ENCODE measurements around the gene GRIK4. TPM values are rescaled to one million over a fixed set of nuclear protein-coding genes. Genes with fewer than 3 reads are reported as not detected.

Gene GRIK4
- polyA plus RNA-seq, 1 of the 3 experiments (the other 2 are of a cell fraction) = 0.03 TPM

DNA sequence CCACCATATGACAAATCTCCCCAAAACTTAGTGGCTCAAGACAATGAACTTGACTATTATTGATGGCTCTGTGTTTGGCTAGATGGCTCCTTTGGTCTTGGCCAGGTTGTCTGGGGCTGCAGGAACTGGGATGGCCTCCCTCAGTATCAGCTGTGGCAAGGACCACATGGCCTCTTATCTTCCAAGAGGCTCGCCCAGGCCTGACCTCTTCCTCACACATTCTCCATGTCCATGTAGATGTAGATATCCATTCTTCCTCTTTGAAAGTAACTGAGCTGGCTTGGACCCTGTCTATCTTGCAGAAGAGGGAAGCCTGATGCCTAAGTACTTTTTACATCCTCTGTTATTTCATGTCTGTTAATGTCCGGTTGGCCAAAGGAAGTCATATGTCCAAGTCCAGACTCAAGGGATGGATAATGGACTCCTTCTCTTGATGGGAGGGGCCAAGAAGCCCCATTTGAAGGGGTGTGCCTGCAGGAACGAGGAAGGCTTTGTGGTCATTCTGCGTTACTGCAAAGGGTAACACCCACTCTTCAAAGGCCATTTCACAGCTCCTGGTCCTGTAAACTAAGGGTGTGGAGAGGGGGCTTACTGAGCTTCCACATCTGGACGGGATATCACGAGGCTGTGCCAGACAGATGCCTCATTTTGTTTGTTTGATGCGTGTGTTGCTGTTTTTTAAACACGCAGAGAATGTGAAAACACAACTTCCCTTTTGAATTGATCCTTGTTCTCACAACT, 87.1 kb downstream of the GRIK4 start:
- ChIA-PET CTCF (no interaction called here), POLR2A (no interaction called here)
- Histone ChIP-seq H4K20me1 (ENCODE audit: insufficient read depth) (no peaks in the 10 kb centered on the region), H3K4me1 (ENCODE audit: control insufficient read depth in 1 of 2, insufficient read depth in 2 of 2, low read depth in 1 of 2, low read length in 1 of 2) (no peaks in the 10 kb centered on the region), H3K4me3 (ENCODE audit: low read depth in 2 of 2, low read length in 1 of 2) (no peak overlapping the region), H3K79me2 (ENCODE audit: insufficient read depth) (no peaks in the 10 kb centered on the region), H2AFZ (ENCODE audit: low read depth) (no peak overlapping the region), H3K27me3 (ENCODE audit: insufficient read depth) (peaks cover 5% of the 10 kb centered on the region; the same call in 1 of the 2 replicates), H3K9me3 (no peaks in the 10 kb centered on the region), H3F3A (replicated peaks; ENCODE audit: insufficient read depth) (no peaks in the 10 kb centered on the region), H3K27ac (ENCODE audit: low read depth in 2 of 2, low read length in 1 of 2) (no peak overlapping the region), H3K9ac (no peak overlapping the region), H3K9me2 (no peaks in the 10 kb centered on the region), H3K4me2 (no peak overlapping the region), H3K36me3 (replicated peaks in 1 of 2; ENCODE audit: control insufficient read depth in 1 of 2, insufficient read depth in 2 of 2, low read length in 1 of 2) (no peaks in the 10 kb centered on the region)
- DNase-seq = no peak
- 62% methylated on average over 7 of the region's 8 CpGs for WGBS (ENCODE audit: low lambda C conversion rate)
- TF ChIP-seq RXRA (IDR thresholded peaks at IDR 0.05; ENCODE audit: borderline replicate concordance, low read depth) (no peak), JUND (IDR thresholded peaks at IDR 0.05) (no peak), TCF12 (IDR thresholded peaks at IDR 0.05) (no peak), TAF1 (IDR thresholded peaks at IDR 0.05; ENCODE audit: borderline replicate concordance, low read depth, low read length) (no peak), NRF1 (IDR thresholded peaks at IDR 0.05; ENCODE audit: low read depth, low read length) (no peak), FOXM1 (IDR thresholded peaks at IDR 0.05; ENCODE audit: low read depth) (no peak), SMC3 (IDR thresholded peaks at IDR 0.05; ENCODE audit: low read depth, low read length) (no peak), RCOR1 (IDR thresholded peaks at IDR 0.05; ENCODE audit: low read length) (no peak), CHD2 (IDR thresholded peaks at IDR 0.05; ENCODE audit: low read length, partially characterized antibody) (no peak), ELF1 (IDR thresholded peaks at IDR 0.05) (no peak)
- TF ChIP-seq, protein P1, sequence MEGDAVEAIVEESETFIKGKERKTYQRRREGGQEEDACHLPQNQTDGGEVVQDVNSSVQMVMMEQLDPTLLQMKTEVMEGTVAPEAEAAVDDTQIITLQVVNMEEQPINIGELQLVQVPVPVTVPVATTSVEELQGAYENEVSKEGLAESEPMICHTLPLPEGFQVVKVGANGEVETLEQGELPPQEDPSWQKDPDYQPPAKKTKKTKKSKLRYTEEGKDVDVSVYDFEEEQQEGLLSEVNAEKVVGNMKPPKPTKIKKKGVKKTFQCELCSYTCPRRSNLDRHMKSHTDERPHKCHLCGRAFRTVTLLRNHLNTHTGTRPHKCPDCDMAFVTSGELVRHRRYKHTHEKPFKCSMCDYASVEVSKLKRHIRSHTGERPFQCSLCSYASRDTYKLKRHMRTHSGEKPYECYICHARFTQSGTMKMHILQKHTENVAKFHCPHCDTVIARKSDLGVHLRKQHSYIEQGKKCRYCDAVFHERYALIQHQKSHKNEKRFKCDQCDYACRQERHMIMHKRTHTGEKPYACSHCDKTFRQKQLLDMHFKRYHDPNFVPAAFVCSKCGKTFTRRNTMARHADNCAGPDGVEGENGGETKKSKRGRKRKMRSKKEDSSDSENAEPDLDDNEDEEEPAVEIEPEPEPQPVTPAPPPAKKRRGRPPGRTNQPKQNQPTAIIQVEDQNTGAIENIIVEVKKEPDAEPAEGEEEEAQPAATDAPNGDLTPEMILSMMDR (IDR thresholded peaks at IDR 0.05) = no peak

DNA sequence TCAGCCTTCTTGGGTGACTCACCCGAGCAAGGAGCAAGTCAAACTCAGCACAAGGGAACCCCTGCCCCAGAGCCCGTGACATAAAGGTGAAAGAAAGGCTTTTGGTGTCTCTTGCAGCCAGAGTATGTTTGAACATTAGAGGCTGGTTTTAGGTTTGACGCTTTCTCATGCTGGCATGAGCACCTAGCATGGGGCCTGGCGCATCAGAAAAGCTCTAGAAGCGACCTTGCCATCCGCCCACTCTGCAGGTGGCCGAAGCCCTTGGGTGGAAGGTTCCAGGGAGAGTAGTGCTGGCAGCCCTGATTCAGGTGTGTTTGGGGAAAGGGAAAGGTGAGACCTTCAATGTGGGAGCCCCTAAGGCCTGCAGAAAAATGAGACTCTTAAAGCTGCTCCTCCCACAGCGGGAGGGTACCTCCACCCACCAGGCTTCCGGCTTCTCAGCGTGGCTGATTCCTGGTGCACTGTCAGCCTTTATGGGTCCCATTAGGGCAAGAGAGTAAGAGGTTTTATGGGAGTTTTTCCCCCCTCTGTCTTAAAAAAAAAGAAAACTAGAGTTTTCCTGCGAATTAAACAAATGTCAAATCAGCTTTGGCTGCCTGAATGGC, 88.4 kb downstream of the GRIK4 start:
- Histone ChIP-seq H3K9me3 (no peaks in the 10 kb centered on the region), H3K9me2 (no peaks in the 10 kb centered on the region), H2AFZ (ENCODE audit: low read depth) (no peak overlapping the region), H3K27me3 (ENCODE audit: insufficient read depth) (no peaks in the 10 kb centered on the region; the same call in 1 of the 2 replicates), H3K27ac (ENCODE audit: low read depth in 2 of 2, low read length in 1 of 2) (no peak overlapping the region), H3K9ac (no peak overlapping the region), H3K4me3 (ENCODE audit: low read depth in 2 of 2, low read length in 1 of 2) (no peak overlapping the region), H3F3A (replicated peaks; ENCODE audit: insufficient read depth) (no peaks in the 10 kb centered on the region), H3K36me3 (replicated peaks in 1 of 2; ENCODE audit: control insufficient read depth in 1 of 2, insufficient read depth in 2 of 2, low read length in 1 of 2) (no peaks in the 10 kb centered on the region), H4K20me1 (ENCODE audit: insufficient read depth) (no peaks in the 10 kb centered on the region), H3K4me1 (ENCODE audit: control insufficient read depth in 1 of 2, insufficient read depth in 2 of 2, low read depth in 1 of 2, low read length in 1 of 2) (no peaks in the 10 kb centered on the region; a peak in 1 of 4 replicates), H3K4me2 (no peak overlapping the region), H3K79me2 (ENCODE audit: insufficient read depth) (no peaks in the 10 kb centered on the region)
- WGBS (ENCODE audit: low lambda C conversion rate) = 63% methylated on average over 11 of the region's 11 CpGs
- TF ChIP-seq SIN3A (IDR thresholded peaks at IDR 0.05; ENCODE audit: borderline replicate concordance, low read depth, low read length) (no peak), CHD2 (IDR thresholded peaks at IDR 0.05; ENCODE audit: low read length, partially characterized antibody) (no peak), EZH2phosphoT487 (IDR thresholded peaks at IDR 0.05; ENCODE audit: borderline replicate concordance, low read depth) (no peak), EP300 (IDR thresholded peaks at IDR 0.05; ENCODE audit: borderline replicate concordance in 1 of 2, low read depth in 1 of 2, low read length in 1 of 2) (no peak), MEF2A (IDR thresholded peaks at IDR 0.05; ENCODE audit: borderline replicate concordance, low read depth) (no peak)
- TF ChIP-seq, protein P1 (IDR thresholded peaks at IDR 0.05) = no peak
- TF ChIP-seq, protein P2, sequence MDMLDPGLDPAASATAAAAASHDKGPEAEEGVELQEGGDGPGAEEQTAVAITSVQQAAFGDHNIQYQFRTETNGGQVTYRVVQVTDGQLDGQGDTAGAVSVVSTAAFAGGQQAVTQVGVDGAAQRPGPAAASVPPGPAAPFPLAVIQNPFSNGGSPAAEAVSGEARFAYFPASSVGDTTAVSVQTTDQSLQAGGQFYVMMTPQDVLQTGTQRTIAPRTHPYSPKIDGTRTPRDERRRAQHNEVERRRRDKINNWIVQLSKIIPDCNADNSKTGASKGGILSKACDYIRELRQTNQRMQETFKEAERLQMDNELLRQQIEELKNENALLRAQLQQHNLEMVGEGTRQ (IDR thresholded peaks at IDR 0.05; ENCODE audit: borderline replicate concordance, low read depth, low read length) = no peak
- CTCF ChIA-PET = interaction anchor here (1.2 kb wide), 1 partner anchor 85 kb away, joined by 3 read pairs; no protein-coding TSS in a partner anchor
- DNase-seq = no peak
- POLR2A ChIA-PET = no interaction called here

Data from SK-N-SH (cell line).